Measurements from ENCODE around the gene SORBS1. TPM values are rescaled to one million over a fixed set of nuclear protein-coding genes. Genes with fewer than 3 reads are reported as not detected.

Gene SORBS1
- total and polyA plus RNA-seq, 9 of the 15 experiments (the other 6 are each of a cell fraction or from before 2014, with no cell fraction given): 2.0 to 13.3 (median 6.5) TPM

DNA sequence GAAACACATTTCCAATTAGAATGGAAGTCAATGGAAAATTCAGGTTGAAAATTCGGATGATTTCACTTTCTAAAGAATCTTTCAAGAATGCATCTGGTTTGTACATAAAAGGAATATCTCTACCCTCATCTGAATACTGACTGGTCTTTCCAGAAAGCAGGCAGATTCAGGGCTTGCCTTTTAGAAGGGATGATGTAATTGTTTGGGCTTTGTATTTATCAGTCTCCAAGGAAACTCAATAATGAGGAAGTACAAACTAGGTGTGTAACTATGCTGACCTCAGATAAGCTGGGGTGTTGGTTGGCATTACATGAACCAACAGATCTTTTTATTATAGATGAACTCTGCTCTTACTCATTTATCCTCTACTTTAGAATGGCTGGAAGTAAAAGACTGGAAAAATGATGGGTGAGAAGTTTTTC lies 294.5 kb downstream of the SORBS1 start (continued):
- TF ChIP-seq ZBTB11 (CRISPR knock-in tag; IDR thresholded peaks at IDR 0.05) (peak in 1 of 3 experiments; percentile 41; a peak in 1 of 6 replicates), NCOA4 (IDR thresholded peaks at IDR 0.05; ENCODE audit: partially characterized antibody) (no peak), ZNF23 (CRISPR knock-in tag; IDR thresholded peaks at IDR 0.05) (no peak), HDAC1 (IDR thresholded peaks at IDR 0.05) (no peak), ZNF584 (CRISPR knock-in tag; IDR thresholded peaks at IDR 0.05; ENCODE audit: low read depth) (0 out of 2 replicates have a peak, but pooled peaks have one; percentile 48), NFXL1 (CRISPR knock-in tag; IDR thresholded peaks at IDR 0.05) (no peak), DACH1 (IDR thresholded peaks at IDR 0.05; ENCODE audit: partially characterized antibody) (peak; percentile 37), ZFP30 (CRISPR knock-in tag; IDR thresholded peaks at IDR 0.05; ENCODE audit: borderline replicate concordance) (no peak), ARID1B (IDR thresholded peaks at IDR 0.05) (peak; percentile 84), ZNF449 (CRISPR knock-in tag; IDR thresholded peaks at IDR 0.05) (no peak), SP1 (CRISPR knock-in tag; IDR thresholded peaks at IDR 0.05) (no peak), SMARCA5 (IDR thresholded peaks at IDR 0.05) (no peak), TARDBP (IDR thresholded peaks at IDR 0.05) (no peak), BRD4 (IDR thresholded peaks at IDR 0.05) (no peak)
- TF ChIP-seq, protein P1, sequence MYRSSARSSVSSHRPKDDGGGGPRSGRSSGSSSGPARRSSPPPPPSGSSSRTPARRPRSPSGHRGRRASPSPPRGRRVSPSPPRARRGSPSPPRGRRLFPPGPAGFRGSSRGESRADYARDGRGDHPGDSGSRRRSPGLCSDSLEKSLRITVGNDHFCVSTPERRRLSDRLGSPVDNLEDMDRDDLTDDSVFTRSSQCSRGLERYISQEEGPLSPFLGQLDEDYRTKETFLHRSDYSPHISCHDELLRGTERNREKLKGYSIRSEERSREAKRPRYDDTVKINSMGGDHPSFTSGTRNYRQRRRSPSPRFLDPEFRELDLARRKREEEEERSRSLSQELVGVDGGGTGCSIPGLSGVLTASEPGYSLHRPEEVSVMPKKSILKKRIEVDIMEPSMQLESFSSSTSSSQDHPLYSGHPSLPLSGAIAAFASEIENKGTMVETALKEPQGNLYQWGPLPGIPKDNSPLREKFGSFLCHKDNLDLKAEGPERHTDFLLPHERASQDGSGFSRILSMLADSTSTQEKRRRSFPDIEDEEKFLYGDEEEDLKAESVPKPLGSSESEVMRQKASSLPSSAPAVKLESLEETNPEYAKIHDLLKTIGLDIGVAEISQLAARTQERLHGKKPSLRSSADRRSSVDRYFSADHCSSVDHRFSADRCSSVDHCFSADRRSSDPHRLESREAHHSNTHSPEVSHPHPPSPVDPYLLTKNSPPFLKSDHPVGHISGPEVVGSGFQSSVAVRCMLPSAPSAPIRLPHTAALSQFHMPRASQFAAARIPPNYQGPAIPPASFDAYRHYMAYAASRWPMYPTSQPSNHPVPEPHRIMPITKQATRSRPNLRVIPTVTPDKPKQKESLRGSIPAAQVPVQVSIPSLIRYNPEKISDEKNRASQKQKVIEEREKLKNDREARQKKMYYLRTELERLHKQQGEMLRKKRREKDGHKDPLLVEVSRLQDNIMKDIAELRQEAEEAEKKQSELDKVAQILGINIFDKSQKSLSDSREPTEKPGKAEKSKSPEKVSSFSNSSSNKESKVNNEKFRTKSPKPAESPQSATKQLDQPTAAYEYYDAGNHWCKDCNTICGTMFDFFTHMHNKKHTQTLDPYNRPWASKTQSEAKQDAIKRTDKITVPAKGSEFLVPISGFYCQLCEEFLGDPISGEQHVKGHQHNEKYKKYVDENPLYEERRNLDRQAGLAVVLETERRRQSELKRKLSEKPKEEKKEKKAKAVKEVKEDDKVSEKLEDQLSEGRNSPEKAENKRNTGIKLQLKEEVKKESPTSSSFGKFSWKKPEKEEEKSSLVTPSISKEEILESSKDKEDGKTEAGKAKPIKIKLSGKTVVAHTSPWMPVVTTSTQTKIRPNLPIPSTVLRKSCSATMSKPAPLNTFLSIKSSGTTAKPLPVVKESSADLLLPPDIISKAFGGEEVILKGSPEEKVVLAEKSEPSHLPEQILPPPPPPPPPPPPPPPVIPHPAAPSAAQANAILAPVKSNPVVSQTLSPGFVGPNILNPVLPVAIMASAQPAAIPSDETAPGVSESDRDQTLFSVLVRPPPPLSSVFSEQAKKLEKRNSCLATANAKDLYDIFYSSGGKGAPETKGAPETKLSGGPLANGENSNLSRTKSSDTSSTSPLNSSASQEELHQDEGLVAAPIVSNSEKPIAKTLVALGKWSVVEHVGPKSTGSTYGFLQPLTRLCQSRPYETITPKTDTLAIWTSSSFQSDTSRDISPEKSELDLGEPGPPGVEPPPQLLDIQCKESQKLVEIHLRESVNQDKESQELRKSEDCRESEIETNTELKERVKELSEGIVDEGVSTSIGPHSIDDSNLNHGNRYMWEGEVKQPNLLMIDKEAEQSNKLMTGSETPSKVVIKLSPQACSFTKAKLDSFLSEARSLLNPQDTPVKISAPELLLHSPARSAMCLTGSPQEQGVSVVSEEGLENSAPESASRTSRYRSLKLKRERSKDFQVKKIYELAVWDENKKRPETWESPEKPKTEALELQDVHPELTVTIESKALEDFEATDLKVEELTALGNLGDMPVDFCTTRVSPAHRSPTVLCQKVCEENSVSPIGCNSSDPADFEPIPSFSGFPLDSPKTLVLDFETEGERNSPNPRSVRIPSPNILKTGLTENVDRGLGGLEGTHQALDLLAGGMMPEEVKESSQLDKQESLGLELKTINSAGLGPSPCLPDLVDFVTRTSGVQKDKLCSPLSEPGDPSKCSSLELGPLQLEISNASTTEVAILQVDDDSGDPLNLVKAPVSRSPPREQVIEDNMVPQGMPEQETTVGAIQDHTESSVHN (IDR thresholded peaks at IDR 0.05; ENCODE audit: borderline replicate concordance in 1 of 2, low read depth in 1 of 2): peak in 1 of 2 experiments; percentile 64; a peak in 2 of 4 replicates
